GM18505 (cell line): ENCODE measurements around the gene DNAJB5.

Experiments
- ATAC-seq: cut with Tn5 transposase; IDR thresholded peaks from one replicate; pipeline ENCODE4 v1.9.1; 2021; ENCODE audit not compliant: unreplicated experiment
- POLR2A ChIP-seq: IDR thresholded peaks from 4 replicates; pipeline ENCODE4 v1.6.1; 2011; ENCODE audit warnings: borderline replicate concordance; ENCODE audit not compliant: insufficient read depth, insufficient read length; ENCODE audit errors: extremely low read depth

DNAJB5 gene

GRCh38 chr9:34964458-34964857 lies 25.1 kb upstream of the DNAJB5 start:
- no peak for TF ChIP-seq POLR2A
- no peak for ATAC-seq

GRCh38 chr9:34971146-34971811 lies 18.3 kb upstream of the DNAJB5 start:
- ATAC-seq = no peak
- TF ChIP-seq POLR2A = no peak

GRCh38 chr9:34974664-34975063 lies 14.9 kb upstream of the DNAJB5 start:
- no peak for TF ChIP-seq POLR2A
- ATAC-seq = no peak

- no peak for ATAC-seq
- no peak for TF ChIP-seq POLR2A
Measured at GRCh38 chr9:34976441-34976840, 13.1 kb upstream of the DNAJB5 start.

GRCh38 chr9:34976992-34977391 lies 12.6 kb upstream of the DNAJB5 start:
- no peak for ATAC-seq
- TF ChIP-seq POLR2A = no peak

GRCh38 chr9:34980181-34980761 lies 9.3 kb upstream of the DNAJB5 start:
- no peak for ATAC-seq
- TF ChIP-seq POLR2A = no peak

GRCh38 chr9:34982361-34982760 lies 7.2 kb upstream of the DNAJB5 start:
- no peak for ATAC-seq
- no peak for TF ChIP-seq POLR2A

- ATAC-seq = peak; percentile 58
- no peak for TF ChIP-seq POLR2A
Measured at GRCh38 chr9:34983209-34983608, 6.3 kb upstream of the DNAJB5 start.

GRCh38 chr9:34984049-34984448 lies 5.5 kb upstream of the DNAJB5 start:
- no peak for ATAC-seq
- no peak for TF ChIP-seq POLR2A

GRCh38 chr9:34985311-34985899 lies 4.1 kb upstream of the DNAJB5 start:
- ATAC-seq = no peak
- TF ChIP-seq POLR2A = no peak

GRCh38 chr9:34986540-34987047 lies 3.0 kb upstream of the DNAJB5 start:
- TF ChIP-seq POLR2A = no peak
- ATAC-seq = no peak

GRCh38 chr9:34987160-34987901 lies 2.2 kb upstream of the DNAJB5 start:
- no peak for ATAC-seq
- TF ChIP-seq POLR2A = no peak

- TF ChIP-seq POLR2A = no peak
- no peak for ATAC-seq
Measured at GRCh38 chr9:34988218-34989002, 1.1 kb upstream of the DNAJB5 start.
